ENCODE results near the gene BEST1.

DNA sequence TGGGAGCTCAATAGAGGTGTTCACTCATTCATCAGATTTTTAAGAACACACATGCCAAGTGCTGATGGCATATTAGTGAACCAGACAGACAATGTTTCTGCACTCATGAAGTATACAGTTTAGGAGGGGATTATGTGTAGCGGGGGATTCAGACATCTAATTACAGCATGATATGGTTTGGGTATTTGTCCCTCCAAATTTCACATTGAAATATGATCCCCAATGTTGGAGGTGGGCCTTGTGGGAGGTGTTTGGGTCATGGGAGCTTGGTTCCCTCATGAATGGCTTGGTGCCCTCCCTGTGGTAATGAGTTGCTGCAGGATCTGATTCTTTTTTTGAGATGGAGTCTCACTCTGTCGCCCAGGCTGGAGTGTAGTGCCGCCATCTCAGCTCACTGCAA, 23.9 kb upstream of the BEST1 start:
- TF ChIP-seq, protein P1, sequence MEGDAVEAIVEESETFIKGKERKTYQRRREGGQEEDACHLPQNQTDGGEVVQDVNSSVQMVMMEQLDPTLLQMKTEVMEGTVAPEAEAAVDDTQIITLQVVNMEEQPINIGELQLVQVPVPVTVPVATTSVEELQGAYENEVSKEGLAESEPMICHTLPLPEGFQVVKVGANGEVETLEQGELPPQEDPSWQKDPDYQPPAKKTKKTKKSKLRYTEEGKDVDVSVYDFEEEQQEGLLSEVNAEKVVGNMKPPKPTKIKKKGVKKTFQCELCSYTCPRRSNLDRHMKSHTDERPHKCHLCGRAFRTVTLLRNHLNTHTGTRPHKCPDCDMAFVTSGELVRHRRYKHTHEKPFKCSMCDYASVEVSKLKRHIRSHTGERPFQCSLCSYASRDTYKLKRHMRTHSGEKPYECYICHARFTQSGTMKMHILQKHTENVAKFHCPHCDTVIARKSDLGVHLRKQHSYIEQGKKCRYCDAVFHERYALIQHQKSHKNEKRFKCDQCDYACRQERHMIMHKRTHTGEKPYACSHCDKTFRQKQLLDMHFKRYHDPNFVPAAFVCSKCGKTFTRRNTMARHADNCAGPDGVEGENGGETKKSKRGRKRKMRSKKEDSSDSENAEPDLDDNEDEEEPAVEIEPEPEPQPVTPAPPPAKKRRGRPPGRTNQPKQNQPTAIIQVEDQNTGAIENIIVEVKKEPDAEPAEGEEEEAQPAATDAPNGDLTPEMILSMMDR (IDR thresholded peaks at IDR 0.05; ENCODE audit: low read depth, low read length), result no peak
- TF ChIP-seq POLR2A (IDR thresholded peaks at IDR 0.05; ENCODE audit: extremely low read depth, insufficient read length) (no peak), MYC (IDR thresholded peaks at IDR 0.05; ENCODE audit: low read depth, low read length) (no peak)
- TF ChIP-seq, protein P2, sequence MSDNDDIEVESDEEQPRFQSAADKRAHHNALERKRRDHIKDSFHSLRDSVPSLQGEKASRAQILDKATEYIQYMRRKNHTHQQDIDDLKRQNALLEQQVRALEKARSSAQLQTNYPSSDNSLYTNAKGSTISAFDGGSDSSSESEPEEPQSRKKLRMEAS (IDR thresholded peaks at IDR 0.05; ENCODE audit: low read depth, low read length), result no peak

All from NB4 (cell line).